IPS-18c (cell line): ENCODE measurements around the gene COPS4.
"Not testable (repeated sequence)": the region's sequence is repeated elsewhere in the genome, so short reads cannot be mapped to it uniquely, and the experiment has no call there.

Source experiments
- H3K4me3 ChIP-seq: 2 replicates; pipeline ENCODE4 v1.7.0; 2013; ENCODE audit warnings: low read depth, mild to moderate bottlenecking, low read length, moderate library complexity; ENCODE audit not compliant: insufficient read depth
- H3K9me3 ChIP-seq: one replicate; pipeline ENCODE4 v1.6.1; 2013; ENCODE audit warnings: mild to moderate bottlenecking, low read length, moderate library complexity; ENCODE audit not compliant: control insufficient read depth, insufficient read depth

The COPS4 gene

DNA sequence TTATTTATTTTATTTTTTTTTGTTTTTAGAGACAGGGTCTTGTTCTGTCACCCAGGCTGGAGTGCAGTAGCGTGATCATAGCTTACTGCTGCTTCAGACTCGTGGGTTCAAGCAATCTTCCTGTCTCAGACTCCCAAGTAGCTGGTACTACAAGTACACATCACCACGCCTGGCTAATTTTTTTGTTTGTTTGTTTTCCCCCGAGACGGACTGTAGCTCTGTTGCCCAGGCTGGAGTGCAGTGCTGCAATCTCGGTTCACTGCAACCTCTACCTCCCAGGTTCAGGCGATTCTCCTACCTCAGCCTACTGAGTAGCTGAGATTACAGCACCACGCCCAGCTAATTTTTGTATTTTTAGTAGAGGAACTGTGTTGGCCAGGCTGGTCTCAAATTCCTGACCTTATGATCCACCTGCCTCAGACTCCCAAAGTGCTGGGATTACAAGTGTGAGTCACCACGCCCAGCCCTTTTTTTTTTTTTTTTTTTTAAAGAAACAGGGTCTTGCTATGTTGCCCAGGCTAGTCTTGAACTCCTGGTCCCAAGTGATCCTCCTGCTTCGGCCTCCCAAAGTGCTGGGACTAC, 32.2 kb downstream of the COPS4 start:
- no peak overlapping the region for H3K4me3 ChIP-seq
- H3K9me3 ChIP-seq = no peaks in the 10 kb centered on the region

DNA sequence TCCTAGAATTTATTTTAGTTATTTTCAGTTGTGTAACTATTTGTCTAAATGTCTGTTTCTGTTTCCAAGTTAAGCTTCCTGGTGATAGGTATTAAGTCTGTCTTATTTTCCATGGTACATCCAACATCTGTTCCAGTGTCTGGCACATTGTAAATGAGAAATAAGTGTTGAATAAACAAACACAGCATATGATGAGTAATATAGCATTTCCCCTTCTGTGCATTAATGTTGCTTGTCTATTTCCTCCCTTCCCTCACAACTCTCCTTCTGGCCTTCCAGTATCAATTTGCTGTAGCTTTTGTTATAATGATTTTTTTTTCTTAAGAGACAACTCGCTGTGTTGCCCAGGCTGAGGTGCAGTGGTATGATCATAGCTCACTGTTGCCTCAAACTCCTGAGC, 36.1 kb downstream of the COPS4 start:
- no peaks in the 10 kb centered on the region for H3K9me3 ChIP-seq
- H3K4me3 ChIP-seq = no peak overlapping the region

DNA sequence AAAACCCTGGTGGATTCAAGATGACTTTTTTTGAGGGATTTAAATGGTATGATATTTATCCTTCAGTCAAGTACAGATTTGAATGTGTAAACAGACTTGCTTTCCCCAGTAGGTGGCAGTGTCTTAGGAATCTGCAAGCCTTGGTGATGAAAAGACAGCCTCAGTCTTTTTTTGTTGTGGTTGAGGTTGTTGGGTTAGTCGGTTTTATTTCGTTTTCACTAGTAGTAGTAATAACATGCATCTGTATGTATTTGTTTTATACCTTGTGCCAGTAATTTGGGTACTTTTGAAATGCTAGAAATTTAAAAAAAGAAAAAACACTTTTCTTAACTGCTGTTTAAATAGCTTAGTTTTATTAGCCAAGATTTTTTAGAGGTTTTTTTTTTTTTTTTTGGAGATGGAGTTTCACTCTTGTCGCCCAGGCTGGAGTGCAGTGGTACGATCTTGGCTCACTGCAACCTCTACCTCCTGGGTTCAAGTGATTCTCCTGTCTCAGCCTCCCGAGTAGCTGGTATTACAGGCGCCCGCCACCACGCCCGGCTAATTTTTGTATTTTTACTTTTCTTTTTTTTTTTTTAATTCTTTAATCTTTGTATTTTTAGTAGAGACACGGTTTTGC, 39.2 kb downstream of the COPS4 start:
- no peaks in the 10 kb centered on the region for H3K9me3 ChIP-seq
- no peak overlapping the region for H3K4me3 ChIP-seq

DNA sequence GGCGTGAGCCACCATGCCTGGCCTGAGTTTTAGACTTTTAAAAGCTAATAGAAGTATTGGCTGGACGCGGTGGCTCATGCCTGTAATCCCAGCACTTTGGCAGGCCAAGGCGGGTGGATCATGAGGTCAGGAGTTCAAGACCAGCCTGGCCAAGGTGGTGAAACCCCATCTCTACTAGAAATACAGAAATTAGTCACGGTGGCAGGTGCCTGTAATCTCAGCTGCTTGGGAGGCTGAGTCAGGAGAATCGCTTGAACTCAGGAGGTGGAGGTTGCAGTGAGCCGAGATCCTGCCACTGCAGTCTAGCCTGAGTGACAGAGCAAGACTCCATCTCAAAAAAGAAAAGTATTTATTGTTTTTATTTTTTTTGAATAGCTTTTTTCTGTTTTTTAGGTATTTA, 39.8 kb downstream of the COPS4 start:
- not testable (repeated sequence) for H3K4me3 ChIP-seq, H3K9me3 ChIP-seq

DNA sequence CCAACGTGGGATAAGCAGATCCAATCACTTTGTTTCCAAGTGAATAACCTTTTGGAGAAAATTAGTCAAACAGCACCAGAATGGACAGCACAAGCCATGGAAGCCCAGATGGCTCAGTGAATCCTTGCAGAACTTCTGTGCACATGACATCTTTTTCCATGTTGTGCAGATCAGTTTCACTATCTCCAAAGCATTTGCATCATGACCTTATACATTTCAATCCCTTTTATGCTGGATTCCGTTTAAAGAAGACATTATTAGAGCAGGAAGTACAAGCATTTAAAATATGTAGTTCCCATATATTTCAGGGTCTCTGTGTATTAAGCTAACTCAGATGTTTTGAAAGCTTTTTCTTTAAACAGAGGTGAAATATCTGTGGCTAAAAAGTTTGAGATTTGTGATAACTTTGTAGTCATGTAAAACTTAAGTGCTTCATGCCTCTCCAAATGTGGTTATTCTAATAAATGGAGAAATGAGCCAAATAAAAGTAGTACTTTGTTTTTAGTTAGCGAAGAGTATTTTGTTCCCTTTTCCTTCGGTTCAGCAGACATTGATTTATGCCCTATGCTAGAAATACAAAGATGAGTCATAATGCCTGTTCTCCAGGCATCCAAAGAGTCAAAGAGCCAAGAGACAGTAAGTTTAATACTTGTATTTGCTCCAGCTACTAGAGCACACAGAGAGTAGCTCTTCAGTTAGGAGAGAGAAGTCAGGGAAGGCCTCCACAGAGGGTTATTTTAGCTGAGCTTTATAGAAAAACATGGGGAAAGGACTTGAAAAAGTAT, 40.5 kb downstream of the COPS4 start:
- Histone ChIP-seq H3K9me3 (no peaks in the 10 kb centered on the region), H3K4me3 (no peak overlapping the region)

DNA sequence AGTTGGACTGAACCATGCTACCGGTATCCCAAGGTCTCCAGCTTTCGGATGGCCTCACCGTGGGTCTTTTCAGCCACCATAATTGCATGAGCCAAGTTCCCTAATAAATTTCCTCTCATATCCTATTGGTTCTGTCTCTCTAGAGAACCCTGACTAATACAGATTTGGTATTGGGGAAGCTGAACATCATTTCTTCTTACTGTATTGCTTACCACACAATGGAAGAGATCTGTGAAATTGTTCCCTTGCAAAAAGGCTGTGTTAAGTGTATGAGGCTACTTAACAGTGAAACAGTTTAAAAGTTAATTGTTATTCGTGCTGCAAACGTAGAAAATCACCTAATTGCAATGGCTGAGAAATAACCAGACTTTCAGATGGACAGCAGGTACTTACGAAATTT, 45.6 kb downstream of the COPS4 start:
- no peak overlapping the region for H3K4me3 ChIP-seq
- H3K9me3 ChIP-seq = no peaks in the 10 kb centered on the region

DNA sequence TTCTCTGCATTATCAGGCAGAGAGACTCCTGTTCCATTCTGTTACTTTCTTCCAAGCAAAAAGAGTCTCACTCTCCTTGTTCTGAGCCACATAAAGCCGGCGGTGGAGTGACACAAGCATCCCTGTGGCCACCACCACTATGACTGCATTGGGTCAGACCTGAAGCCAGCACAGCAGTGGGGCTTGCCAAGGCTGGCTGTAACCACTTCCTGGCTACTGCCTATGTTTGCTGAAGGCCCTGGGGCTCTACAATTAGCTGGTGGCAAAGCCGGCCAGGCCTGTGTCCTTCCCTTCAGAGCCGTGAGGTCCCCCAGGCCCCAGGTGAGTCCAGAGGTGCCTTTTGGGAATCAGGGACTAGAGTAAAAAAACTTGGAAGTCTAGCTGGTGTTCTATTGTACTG, 47.8 kb downstream of the COPS4 start:
- H3K9me3 ChIP-seq = no peaks in the 10 kb centered on the region
- H3K4me3 ChIP-seq = no peak overlapping the region

DNA sequence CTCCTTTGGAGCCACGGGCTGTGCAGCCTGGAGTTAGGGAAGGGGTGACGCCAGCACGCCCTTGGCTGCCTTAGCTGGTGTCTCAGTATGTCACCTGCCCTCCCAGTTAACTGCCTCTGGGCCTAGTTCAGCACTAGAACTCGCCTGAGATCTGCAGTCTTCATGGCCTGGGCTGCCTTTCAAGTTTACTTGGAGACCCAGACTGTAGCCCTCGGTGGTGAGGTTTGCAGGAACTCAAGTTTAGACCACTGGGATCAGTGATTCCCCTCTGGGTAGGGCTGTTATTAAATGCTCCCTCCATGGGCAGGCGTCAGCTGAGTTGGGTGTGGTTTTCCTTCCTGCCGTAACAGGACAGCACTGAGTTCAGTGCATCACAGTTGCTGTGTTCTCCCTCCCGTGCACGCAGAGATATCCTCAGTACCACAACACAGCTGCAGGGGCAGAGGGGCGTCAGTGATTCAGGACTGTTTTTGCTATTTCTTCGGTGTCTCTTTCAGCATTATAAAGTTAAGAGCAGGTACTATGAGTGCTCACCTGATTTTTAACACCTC, 49.0 kb downstream of the COPS4 start:
- no peak overlapping the region for H3K4me3 ChIP-seq
- no peaks in the 10 kb centered on the region for H3K9me3 ChIP-seq

DNA sequence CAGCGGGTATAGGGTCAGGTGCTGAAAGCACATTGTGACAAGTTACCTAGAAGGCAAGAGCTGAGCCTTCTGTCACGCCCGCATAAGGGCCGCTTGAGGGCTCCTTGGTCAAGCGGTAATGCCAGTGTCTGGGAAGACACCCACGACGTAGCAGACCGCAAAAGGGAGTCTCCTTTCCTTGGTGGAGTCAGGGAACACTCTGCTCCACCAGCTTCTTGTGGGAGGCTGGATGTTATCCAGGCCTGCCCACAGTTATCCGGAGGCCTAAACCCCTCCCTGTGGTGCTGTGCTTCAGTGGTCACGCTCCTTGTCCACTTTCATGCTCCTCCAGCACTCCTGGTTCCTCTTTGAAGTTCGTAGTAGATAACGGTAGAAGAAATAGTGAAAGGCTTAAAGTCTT, 50.0 kb downstream of the COPS4 start:
- not testable (repeated sequence) for H3K4me3 ChIP-seq, H3K9me3 ChIP-seq

DNA sequence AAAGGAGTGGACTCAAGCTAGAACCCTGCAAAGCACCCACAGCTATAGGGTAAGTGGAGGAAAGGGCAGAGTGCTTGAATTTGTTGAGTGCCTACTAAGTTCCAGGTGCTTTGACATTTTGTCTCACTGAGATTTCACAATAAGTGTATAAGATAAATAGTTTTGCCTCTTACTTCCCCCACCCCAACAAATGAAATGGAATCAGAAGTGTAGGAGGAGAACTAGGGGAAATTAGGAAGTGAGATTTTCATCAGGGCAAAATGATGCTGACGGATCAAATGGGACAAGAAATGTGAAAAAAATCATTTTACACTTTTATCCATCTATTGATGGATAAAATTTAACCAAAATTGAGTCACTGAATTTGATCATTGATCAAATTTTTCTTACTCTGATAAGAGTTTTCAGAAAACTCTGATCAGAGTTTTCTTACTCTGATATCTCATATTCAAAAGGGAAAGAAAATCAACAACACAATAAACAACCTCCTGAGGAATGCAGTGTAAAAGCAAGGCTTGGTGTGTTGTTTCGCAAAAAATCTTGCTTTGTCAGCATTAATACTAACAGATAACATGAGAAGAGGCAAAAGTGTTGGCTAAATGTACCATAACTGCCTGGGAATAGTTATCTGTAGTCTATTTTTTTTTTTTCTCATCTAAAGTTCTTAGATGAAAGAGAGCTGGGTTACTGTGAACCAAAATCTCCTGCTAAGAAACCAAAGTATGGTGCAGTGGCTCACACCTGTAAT, 54.6 kb downstream of the COPS4 start:
- no peaks in the 10 kb centered on the region for H3K9me3 ChIP-seq
- H3K4me3 ChIP-seq = no peak overlapping the region

DNA sequence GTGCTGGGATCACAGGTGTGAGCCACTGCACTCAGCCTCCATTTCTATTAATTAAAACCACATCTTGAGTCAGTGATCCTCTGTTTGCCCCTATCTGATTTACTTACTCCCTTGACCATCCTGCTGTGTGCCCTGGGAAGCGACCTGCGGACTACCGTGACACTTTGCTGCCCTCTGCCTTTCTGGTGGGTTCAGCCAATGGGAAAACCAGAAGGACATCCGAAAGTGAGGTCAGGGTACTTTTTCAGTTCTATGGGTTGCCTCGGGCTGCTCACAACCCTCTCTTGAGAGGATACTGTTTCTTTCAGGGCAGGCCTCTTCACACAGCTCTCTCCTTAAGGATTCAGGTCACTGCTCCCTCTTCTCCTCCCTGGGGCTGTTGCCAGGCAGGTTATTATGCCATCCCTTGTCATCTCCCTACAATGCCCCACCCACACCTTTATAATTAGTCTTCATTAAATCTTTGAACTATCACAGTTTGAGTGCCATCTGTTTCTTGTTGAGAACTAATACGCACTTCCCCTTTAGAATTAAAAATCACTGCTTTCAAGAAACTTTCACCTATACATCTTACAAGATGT, 58.2 kb downstream of the COPS4 start:
- Histone ChIP-seq H3K9me3 (no peaks in the 10 kb centered on the region), H3K4me3 (no peak overlapping the region)

DNA sequence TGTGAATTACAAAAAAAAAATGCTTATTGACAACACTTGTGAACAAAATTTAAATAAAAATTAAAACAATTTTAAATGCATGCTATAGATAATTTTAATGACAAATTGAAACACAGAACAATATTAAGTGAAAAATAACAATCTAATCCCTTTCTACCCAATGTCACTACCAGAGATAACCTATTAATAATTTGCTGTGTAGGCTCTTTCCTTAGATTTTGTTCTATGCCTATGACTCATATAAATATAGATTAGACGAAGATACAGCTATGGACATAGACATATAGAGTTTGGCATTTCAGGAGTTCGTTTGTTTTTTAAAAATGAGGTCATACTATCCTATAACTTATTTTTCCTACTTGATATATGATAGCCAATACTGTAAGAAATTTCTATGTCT, 61.4 kb downstream of the COPS4 start:
- Histone ChIP-seq H3K4me3 (no peak overlapping the region), H3K9me3 (no peaks in the 10 kb centered on the region)

DNA sequence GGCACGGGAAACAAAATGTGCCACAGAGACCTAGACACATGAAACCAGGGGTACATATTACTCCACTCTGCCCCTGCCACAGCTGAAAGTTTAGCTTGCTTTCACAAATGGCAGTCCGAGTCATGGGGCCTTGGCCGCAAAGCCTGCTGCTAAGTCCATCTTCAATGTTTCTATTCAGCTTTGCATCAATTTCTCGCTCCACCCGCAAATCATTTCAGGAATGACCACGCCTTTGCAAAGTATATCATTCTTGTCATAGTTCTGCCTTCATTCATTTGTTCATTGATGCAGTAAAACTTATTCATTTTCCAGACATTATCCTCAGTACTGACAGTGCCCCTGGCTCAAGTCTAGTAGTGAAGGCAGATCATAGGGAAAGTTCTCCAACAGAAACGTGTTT, 70.0 kb downstream of the COPS4 start:
- Histone ChIP-seq H3K9me3 (no peaks in the 10 kb centered on the region), H3K4me3 (no peak overlapping the region)

DNA sequence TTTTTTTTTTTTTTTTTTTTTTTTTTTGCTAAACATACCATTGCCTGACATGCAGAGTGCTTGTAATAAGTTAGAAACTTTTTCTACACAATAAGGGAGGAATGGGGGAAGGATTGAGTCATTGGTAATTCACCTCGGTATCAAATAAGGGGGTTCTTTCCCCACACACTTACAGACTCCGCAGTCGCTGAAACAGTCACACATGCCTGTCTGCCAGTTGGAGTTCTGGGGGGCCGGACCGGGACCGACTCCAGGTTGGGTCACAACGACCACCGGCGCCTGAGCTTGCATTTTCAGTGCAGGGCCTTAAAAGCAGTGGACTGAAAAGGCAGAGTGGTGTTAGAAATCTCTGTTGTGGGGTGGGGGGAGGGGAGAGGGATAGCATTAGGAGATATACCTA, 72.6 kb downstream of the COPS4 start:
- H3K9me3 ChIP-seq = no peaks in the 10 kb centered on the region
- no peak overlapping the region for H3K4me3 ChIP-seq

DNA sequence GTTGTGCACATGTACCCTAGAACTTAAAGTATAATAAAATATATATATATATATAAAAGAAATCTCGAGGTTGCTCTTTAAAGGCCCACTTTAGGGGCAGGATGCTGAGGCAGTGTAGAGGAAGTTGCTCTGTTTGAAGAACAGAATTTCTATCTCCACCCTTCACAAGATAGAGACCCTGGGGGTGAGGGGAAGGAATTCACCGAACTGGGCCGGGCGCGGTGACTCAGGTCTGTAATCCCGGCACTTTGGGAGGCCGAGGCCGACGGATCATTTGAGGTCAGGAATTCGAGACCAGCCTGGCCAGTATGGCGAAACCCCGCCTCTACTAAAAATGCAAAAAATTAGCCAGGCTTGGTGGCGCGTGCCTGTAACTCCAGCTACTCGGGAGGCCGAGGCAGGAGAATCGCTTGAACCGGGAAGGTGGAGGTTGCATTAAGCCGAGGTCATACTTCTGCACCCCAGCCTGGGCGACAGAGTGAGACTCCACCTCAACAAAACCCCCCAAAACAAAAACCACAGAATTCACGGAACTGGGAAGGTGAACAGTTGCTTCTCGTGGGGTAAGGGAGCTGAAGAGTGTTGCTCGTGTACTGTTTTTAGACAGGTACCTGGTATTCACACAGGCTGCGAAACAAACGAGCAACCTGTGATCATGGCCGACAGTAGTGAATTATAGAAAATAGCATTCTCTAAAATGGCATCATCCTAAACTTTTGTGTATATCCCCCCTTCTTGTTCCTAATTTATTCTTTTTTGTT, 73.3 kb downstream of the COPS4 start:
- H3K4me3 ChIP-seq = no peak overlapping the region
- H3K9me3 ChIP-seq = no peaks in the 10 kb centered on the region

DNA sequence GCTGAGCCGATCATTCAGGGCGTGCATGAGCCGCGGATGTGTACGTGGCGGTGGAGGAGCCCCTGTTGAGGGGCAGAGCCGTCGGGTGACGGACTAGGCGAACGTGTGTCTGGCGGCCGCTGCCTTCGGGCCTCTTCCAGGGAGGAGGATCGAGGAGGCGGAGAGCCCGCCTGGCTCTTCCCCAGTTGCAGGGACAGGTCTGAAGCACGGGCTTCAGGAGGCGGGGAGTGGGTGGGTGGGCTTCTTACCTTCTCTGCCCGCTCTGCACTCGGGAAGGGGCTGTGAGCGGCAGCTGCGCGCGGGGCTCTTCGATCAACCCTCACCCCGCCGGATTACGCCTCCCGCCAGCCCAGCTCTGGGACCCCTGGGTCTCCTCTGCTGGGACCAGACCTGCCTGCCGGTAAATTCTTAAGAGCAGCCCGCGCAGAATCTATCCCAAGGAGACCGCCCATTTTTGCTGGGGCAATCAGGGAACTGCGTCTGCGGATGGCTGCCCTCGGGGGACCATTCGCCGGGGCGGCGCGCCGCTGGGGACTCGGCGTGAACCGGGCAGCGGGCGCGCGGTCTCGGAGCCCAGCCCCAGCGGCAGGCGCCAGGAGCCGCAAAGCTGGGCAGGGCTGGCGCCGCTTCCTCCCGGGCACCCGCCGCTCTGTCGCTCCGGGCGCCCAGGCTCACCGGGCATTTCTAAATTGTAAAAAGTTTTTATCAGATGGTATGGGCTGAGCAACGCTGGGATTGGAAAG, 74.7 kb downstream of the COPS4 start:
- Histone ChIP-seq H3K4me3 (peak overlapping the region; percentile 62), H3K9me3 (no peaks in the 10 kb centered on the region)
